ENCODE results near the gene MRGPRX4.

GRCh38 chr11:18151581-18151980, 21.1 kb upstream of the MRGPRX4 start:
- TF ChIP-seq CTCF (IDR thresholded peaks at IDR 0.05) (no peak), POLR2A (IDR thresholded peaks at IDR 0.05) (no peak), POLR2AphosphoS5 (IDR thresholded peaks at IDR 0.05) (no peak)
